NT2/D1 (cell line): Measurements from ENCODE around the gene FETUB.

Experiments used
- SUZ12 ChIP-seq: IDR thresholded peaks from 2 replicates; pipeline ENCODE4 v1.6.1; 2011; ENCODE audit not compliant: insufficient read length, insufficient read depth; ENCODE audit errors: extremely low read depth
- YY1 ChIP-seq: IDR thresholded peaks from 2 replicates; pipeline ENCODE4 v1.6.1; 2011; ENCODE audit not compliant: insufficient read length, insufficient read depth
- ZNF274 ChIP-seq: IDR thresholded peaks from 2 replicates; pipeline ENCODE4 v1.6.1; 2011; ENCODE audit warnings: mild to moderate bottlenecking, low read depth, low read length

- TF ChIP-seq ZNF274 (no peak), SUZ12 (no peak), YY1 (no peak)
Observed at GRCh38 chr3:186653984-186654383, 13.8 kb downstream of the FETUB start.
